Uterus (tissue), 2 donors: ENCODE measurements around the gene FILIP1L.

Experiments
- CTCF ChIP-seq, 4 experiments: fragments of 200-600 bp in 2 of 4; fragments of 450-650 bp in 2 of 4; sonication (generic) in 2 of 4; IDR thresholded peaks; one replicate each; pipeline ENCODE4 v1.5.1; 2016 to 2019; ENCODE audit warnings: antibody characterized with exemption in 4 of 4, mild to moderate bottlenecking in 2 of 4, moderate library complexity in 1 of 4
- POLR2A ChIP-seq, 2 donors: fragments of 450-650 bp; IDR thresholded peaks; one replicate each; pipeline ENCODE4 v1.6.1; 2016; ENCODE audit warnings: antibody characterized with exemption in 2 of 2, mild to moderate bottlenecking in 1 of 2, moderate library complexity in 1 of 2

GRCh38 chr3:99808163-99808794 lies 306.0 kb downstream of the FILIP1L start:
- TF ChIP-seq CTCF (IDR thresholded peaks at IDR 0.05) (peak; percentile 38 to 68 (median 58)), POLR2A (IDR thresholded peaks at IDR 0.05) (no peak)
